GM13976 (cell line): Measurements from ENCODE around the gene ZCCHC2.

Experiments
- DNase-seq: peaks from one replicate; pipeline ENCODE4 v3.0.0; 2012; ENCODE audit warnings: low spot score
- CTCF ChIP-seq: IDR thresholded peaks from 2 replicates; pipeline ENCODE4 v1.5.1; 2012; ENCODE audit warnings: borderline replicate concordance, mild to moderate bottlenecking; ENCODE audit not compliant: insufficient read depth; ENCODE audit errors: extremely low read depth, missing control alignments, control extremely low read depth
- in situ Hi-C: fragments of 300-500 bp; cut with MboI; formaldehyde crosslinking; loops from one replicate; pipeline ENCODE4 v1.12.0; 2022; ENCODE audit warnings: low sequenced_read_pairs, mixed read lengths, inconsistent platforms; ENCODE audit not compliant: unreplicated experiment

ZCCHC2 gene

GRCh38 chr18:62571037-62571436 lies 48.2 kb downstream of the ZCCHC2 start:
- TF ChIP-seq CTCF = no peak
- no peak for DNase-seq
- in situ Hi-C loops = loop anchor here (25.0 kb wide), 1 partner anchor 384 kb away; the partner anchor contains the start of genes PIGN and RELCH

GRCh38 chr18:62571648-62572047 lies 48.8 kb downstream of the ZCCHC2 start:
- no peak for DNase-seq
- TF ChIP-seq CTCF = no peak
- in situ Hi-C loops = loop anchor here (25.0 kb wide), 1 partner anchor 384 kb away; the partner anchor contains the start of genes PIGN and RELCH

- in situ Hi-C loops = loop anchor here (25.0 kb wide), 1 partner anchor 385 kb away; the partner anchor contains the start of genes PIGN and RELCH
- no peak for DNase-seq
- TF ChIP-seq CTCF = no peak
These were observed 49.6 kb downstream of the ZCCHC2 start for GRCh38 chr18:62572456-62572855.

- no peak for TF ChIP-seq CTCF
- DNase-seq = no peak
- in situ Hi-C loops = loop anchor here (25.0 kb wide), 2 partner anchors 387 to 413 kb away; partner anchors contain the start of genes PIGN and RELCH
These were observed 52.0 kb downstream of the ZCCHC2 start for GRCh38 chr18:62574776-62575175.

GRCh38 chr18:62576271-62576670 lies 53.4 kb downstream of the ZCCHC2 start:
- TF ChIP-seq CTCF = no peak
- in situ Hi-C loops = loop anchor here (25.0 kb wide), 1 partner anchor 411 kb away; no protein-coding TSS in a partner anchor
- no peak for DNase-seq

GRCh38 chr18:62576845-62577512 lies 54.2 kb downstream of the ZCCHC2 start:
- in situ Hi-C loops = loop anchor here (25.0 kb wide), 1 partner anchor 410 kb away; no protein-coding TSS in a partner anchor
- no peak for TF ChIP-seq CTCF
- DNase-seq = peak; percentile 51
